GM12878 (cell line): ENCODE measurements around the gene LRCH4. TPM values are rescaled to one million over a fixed set of nuclear protein-coding genes. Genes with fewer than 3 reads are reported as not detected.

Experiments
- ATAC-seq: fragments of 200-7000 bp; cut with Tn5 transposase; 3 replicates; pipeline ENCODE4 v1.9.1; 2020; ENCODE audit warnings: mild to moderate bottlenecking, moderate library complexity
- BruUV-seq: library from RNA; stranded (reverse); fragments of 400-500 nt; replicated peaks from 2 replicates; lab custom pipeline; 2021; lab: Mats Ljungman, UMichigan
- CTCF ChIA-PET: fragments of 300-600 bp; sonication (Branson Sonifier 250); formaldehyde crosslinking; extraction: SDS; loops from one replicate; lab custom pipeline; 2021; ENCODE audit warnings: inconsistent platforms; lab: Yijun Ruan, JAX
- POLR2A ChIA-PET: fragments of 350-600 bp; formaldehyde crosslinking; extraction: SDS; loops from one replicate; lab custom pipeline; 2021; ENCODE audit warnings: inconsistent platforms; lab: Charles Lee
- RAD21 ChIA-PET: fragments of 300-600 bp; sonication (Branson Sonifier 250); formaldehyde crosslinking; loops from one replicate; lab custom pipeline; 2023; ENCODE audit warnings: antibody characterized with exemption; ENCODE audit not compliant: unreplicated experiment; lab: Charles Lee
- SMC1A ChIA-PET: fragments of 300-600 bp; sonication (Branson Sonifier 250); formaldehyde crosslinking; loops from one replicate; lab custom pipeline; 2023; ENCODE audit not compliant: unreplicated experiment, uncharacterized antibody; lab: Charles Lee
- DNase-seq: peaks from one replicate; pipeline ENCODE4 v3.0.0-alpha.2; 2011; ENCODE audit warnings: low read depth, low spot score
- FAIRE-seq: peaks from 3 replicates; lab custom pipeline; 2011; peaks lifted over from hg19 to GRCh38; lab: Jason Lieb, UNC
- H2AFZ ChIP-seq: 2 replicates; pipeline ENCODE4 v1.6.0; 2011; ENCODE audit warnings: low read depth, low read length, control low read depth; ENCODE audit not compliant: control insufficient read depth
- H3K27ac ChIP-seq: 2 replicates; pipeline ENCODE4 v1.5.1; 2011; ENCODE audit warnings: control low read depth; ENCODE audit not compliant: control insufficient read depth, insufficient read depth
- H3K27me3 ChIP-seq, 2 experiments: replicated peaks in 1 of 2; 2 replicates each; pipeline versions ENCODE4 v1.6.0 to v1.6.1; 2011; ENCODE audit warnings: low read length in 1 of 2; ENCODE audit not compliant: control insufficient read depth in 2 of 2, insufficient read depth in 2 of 2
- H3K36me3 ChIP-seq, 2 experiments: 2 replicates each; pipeline ENCODE4 v1.5.1; 2011; ENCODE audit warnings: low read length in 1 of 2; ENCODE audit not compliant: control insufficient read depth in 2 of 2, insufficient read depth in 2 of 2
- H3K4me1 ChIP-seq: 2 replicates; pipeline ENCODE4 v1.6.1; 2011; ENCODE audit warnings: mild to moderate bottlenecking, low read length, moderate library complexity, mixed read lengths; ENCODE audit not compliant: control insufficient read depth, insufficient read depth
- H3K4me2 ChIP-seq: 2 replicates; pipeline ENCODE4 v1.6.0; 2011; ENCODE audit warnings: control low read depth; ENCODE audit not compliant: control insufficient read depth, insufficient read depth
- H3K4me3 ChIP-seq: fragments of 200-600 bp; sonication (generic); 2 replicates; pipeline ENCODE4 v1.5.1; 2016
- H3K79me2 ChIP-seq: 2 replicates; pipeline ENCODE4 v1.6.0; 2011; ENCODE audit warnings: low read length; ENCODE audit not compliant: control insufficient read depth, insufficient read depth
- H3K9ac ChIP-seq: 2 replicates; pipeline ENCODE4 v1.8.0; 2011; ENCODE audit warnings: low read length, control low read depth, mixed read lengths; ENCODE audit not compliant: control insufficient read depth, insufficient read depth
- H3K9me3 ChIP-seq: replicated peaks from 3 replicates; pipeline ENCODE4 v1.5.1; 2011; ENCODE audit warnings: mild to moderate bottlenecking, low read length; ENCODE audit not compliant: control insufficient read depth, insufficient read depth
- H4K20me1 ChIP-seq: 2 replicates; pipeline ENCODE4 v1.6.0; 2011; ENCODE audit not compliant: control insufficient read depth, insufficient read depth
- CBX5 ChIP-seq: sonication (generic); IDR thresholded peaks from 2 replicates; pipeline ENCODE4 v1.6.1; 2016; ENCODE audit warnings: low read depth, moderate library complexity, mild to moderate bottlenecking, inconsistent platforms
- CREB1 ChIP-seq: IDR thresholded peaks from 2 replicates; pipeline ENCODE4 v1.6.1; 2012; ENCODE audit warnings: low read depth, mild to moderate bottlenecking, inconsistent platforms
- GATAD2B ChIP-seq: fragments of 450-650 bp; conservative IDR thresholded peaks from 2 replicates; pipeline ENCODE4 v1.6.1; 2017; ENCODE audit warnings: low read depth, mild to moderate bottlenecking, moderate library complexity
- IKZF1 ChIP-seq: fragments of 450-650 bp; conservative IDR thresholded peaks from 2 replicates; pipeline ENCODE4 v1.6.1; 2017; ENCODE audit warnings: antibody characterized with exemption, mild to moderate bottlenecking
- IKZF2 ChIP-seq, 2 experiments: fragments of 450-650 bp; IDR thresholded peaks; 2 replicates each; pipeline ENCODE4 v1.6.1; 2017; ENCODE audit warnings: mild to moderate bottlenecking in 2 of 2, moderate library complexity in 2 of 2
- POLR2AphosphoS2 ChIP-seq: IDR thresholded peaks from 2 replicates; pipeline ENCODE4 v1.6.1; 2011; ENCODE audit warnings: low read depth, mild to moderate bottlenecking, low read length, improper control_type of control experiment, moderate library complexity
- RBBP5 ChIP-seq: fragments of 200-600 bp; sonication (generic); conservative IDR thresholded peaks from 2 replicates; pipeline ENCODE4 v1.6.1; 2016
- SPI1 ChIP-seq: IDR thresholded peaks from 2 replicates; pipeline ENCODE4 v1.6.1; 2011; ENCODE audit warnings: low read depth, mild to moderate bottlenecking, low read length, moderate library complexity, borderline replicate concordance; ENCODE audit not compliant: insufficient read depth
- SREBF1 ChIP-seq: IDR thresholded peaks from 2 replicates; pipeline ENCODE4 v1.6.1; 2012; ENCODE audit warnings: mild to moderate bottlenecking, low read length
- ZNF384 ChIP-seq: IDR thresholded peaks from 2 replicates; pipeline ENCODE4 v1.6.1; 2012; ENCODE audit warnings: low read depth, mild to moderate bottlenecking, low read length, improper control_type of control experiment, borderline replicate concordance
- WGBS: methylation state at CpG from one replicate; pipeline ENCODE4 v1.1.6; 2016; ENCODE audit warnings: low lambda C conversion rate; ENCODE audit not compliant: insufficient replicate concordance, insufficient coverage; ENCODE audit errors: missing lambda C conversion rate; 5-methylcytosine and 5-hydroxymethylcytosine counted together
- in situ Hi-C: fragments of 300-500 bp; cut with MboI; formaldehyde crosslinking; loops from 9 replicates; pipeline ENCODE4 v1.14.3; 2018; ENCODE audit warnings: mixed read lengths
- intact Hi-C: fragments of 100-400 bp; cut with micrococcal nuclease; formaldehyde crosslinking; loops from one replicate; pipeline ENCODE4 v1.14.2; 2022; ENCODE audit not compliant: unreplicated experiment
- polyA plus RNA-seq, 11 experiments: library from polyadenylated mRNA; depleted of rRNA in 4 of 11; unstranded in 6 of 11; stranded (reverse) in 5 of 11; fragments of >200 nt; fragmentation: Nextera tagmentation in 4 of 11; fragmentation: Illumina TruSeq in 1 of 11; extraction: Ambion mirVana in 4 of 11; extraction: Trizol in 1 of 11; gene quantifications; 1 replicate in 1 of 11; 2 replicates in 10 of 11; pipeline versions ENCODE4 v1.2.1 to v1.2.3, GENCODE V29; 2011 to 2016; ENCODE audit warnings: inconsistent platforms in 2 of 11, missing spikeins in 2 of 11, low read depth in 1 of 11
- total RNA-seq, 4 experiments: library from RNA; depleted of rRNA in 3 of 4; stranded (reverse); fragments of >200 nt in 3 of 4; fragmentation: Illumina TruSeq in 1 of 4; extraction: Trizol in 1 of 4; gene quantifications; 2 replicates each; pipeline versions ENCODE4 v1.2.1 to v1.2.3, GENCODE V29; 2013 to 2021
- TF ChIP-seq, protein P1 (sequence below): fragments of 450-650 bp; IDR thresholded peaks from 2 replicates; pipeline ENCODE4 v1.6.1; 2018; ENCODE audit warnings: borderline replicate concordance, mild to moderate bottlenecking; ENCODE audit not compliant: partially characterized antibody

The LRCH4 gene
- total and polyA plus RNA-seq, 10 of the 15 experiments (the other 5 are each of a cell fraction or from before 2014, with no cell fraction given): 0.58 to 96.7 (median 28.4) TPM

DNA sequence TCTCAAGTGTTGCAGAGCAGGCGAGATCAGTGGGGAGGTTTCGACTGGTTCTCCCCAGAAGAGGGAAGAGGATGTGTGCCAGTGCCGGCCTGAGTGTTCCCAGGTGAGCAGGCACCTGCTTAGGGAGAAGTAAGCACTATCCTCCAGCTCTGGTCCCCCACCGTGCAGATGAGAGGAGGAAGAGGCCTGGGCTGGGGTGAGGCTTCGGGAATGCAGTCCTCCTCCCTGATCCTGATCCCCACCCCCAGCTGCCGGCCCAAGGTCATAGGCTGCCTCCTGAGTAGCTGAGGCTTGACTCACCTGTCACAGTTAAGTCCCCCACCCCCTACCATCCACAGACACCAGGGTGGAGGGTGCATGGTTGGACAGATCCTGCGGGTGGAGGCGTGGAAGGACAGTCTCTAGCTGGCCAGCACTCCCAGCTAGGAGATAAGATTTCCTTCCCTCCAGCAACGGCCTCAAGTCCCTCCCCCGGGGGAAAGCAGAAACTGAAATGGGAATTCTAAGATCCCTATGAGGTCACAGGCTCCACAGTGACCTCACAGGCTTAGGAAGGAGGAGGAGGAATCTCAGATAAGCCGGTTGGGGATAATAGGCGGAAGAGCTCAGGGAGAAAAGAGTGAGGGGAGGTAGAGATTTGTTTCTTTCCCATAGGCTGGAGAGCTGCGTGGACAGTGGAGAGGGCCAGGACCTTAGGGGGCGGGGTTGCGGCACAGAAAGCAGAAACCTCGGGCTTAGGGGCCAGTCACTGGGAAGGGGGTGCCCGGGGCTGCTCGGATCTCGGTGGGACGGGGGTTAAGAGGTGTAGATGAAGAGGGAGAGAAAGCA is 1.0 kb downstream of the LRCH4 start (continued):
- 0 out of 2 replicates have a peak, but pooled peaks have one; percentile 53 for TF ChIP-seq CREB1

DNA sequence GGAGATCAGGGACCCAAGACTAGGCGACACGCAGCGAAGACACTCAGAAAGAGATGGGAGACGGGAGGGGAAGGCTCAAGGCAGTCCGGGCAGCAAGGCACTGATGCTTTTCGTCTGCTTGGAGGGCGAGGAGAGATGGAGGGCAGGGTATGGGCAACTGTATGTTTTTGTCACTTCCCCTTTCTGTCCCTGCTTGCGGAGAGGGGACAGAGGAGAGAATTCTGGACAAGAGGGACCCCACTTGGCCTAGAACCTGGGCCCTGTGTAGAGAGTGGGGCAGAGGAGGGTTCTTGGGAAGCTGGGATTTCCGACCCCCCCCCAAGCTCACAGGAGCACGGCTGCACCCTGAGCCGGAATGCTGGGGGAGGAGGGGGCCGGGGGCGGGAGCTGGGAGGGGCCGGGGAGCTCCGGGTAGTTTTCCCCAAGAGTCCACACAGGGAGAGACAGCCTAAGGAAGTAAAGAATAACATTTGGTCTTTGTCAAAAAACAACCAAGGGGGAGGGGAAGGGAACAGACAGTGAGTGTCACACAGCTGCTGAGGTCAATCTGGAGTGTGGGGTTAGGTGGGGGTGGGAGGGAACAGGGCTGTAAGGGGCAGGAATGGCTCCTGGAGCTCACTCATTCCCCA is 1.8 kb downstream of the LRCH4 start:
- DNase-seq (no peak), ATAC-seq (peak; percentile 2; the same call in 2 of the 3 replicates), FAIRE-seq (peak; percentile 72)
- Histone ChIP-seq H3K27me3 (no peaks in the 10 kb centered on the region), H3K9me3 (no peaks in the 10 kb centered on the region), H2AFZ (peak overlapping the region; percentile 71), H4K20me1 (no peaks in the 10 kb centered on the region), H3K79me2 (peaks cover 32% of the 10 kb centered on the region), H3K27ac (peak overlapping the region; percentile 90), H3K9ac (peak overlapping the region; percentile 86), H3K4me1 (peaks cover 24% of the 10 kb centered on the region), H3K4me3 (peak overlapping the region; percentile 83), H3K4me2 (peak overlapping the region; percentile 98), H3K36me3 (peaks cover 10 to 11% of the 10 kb centered on the region in 2 experiments)
- POLR2A ChIA-PET: interaction anchor here (0.5 to 4.3 kb wide), 22 partner anchors 13 to 155 kb away, joined by 3 to 47 read pairs (median 4); partner anchors contain the start of genes AGFG2, GNB2, MOSPD3 and ZCWPW1
- no TSS peak for BruUV-seq
- CTCF ChIA-PET: interaction anchor here (0.6 to 11.6 kb wide), 15 partner anchors 12 to 268 kb away, joined by 3 to 190 read pairs (median 4); partner anchors contain the start of genes GIGYF1, MOSPD3, POP7 and SLC12A9
- 0% methylated on average over 10 of the region's 15 CpGs for WGBS
- SMC1A ChIA-PET: interaction anchor here (1.0 to 4.6 kb wide), 9 partner anchors 13 to 122 kb away, joined by 3 to 19 read pairs (median 4); partner anchors contain the start of genes POP7 and TSC22D4
- in situ Hi-C loops: no loop called here
- RAD21 ChIA-PET: interaction anchor here (0.5 to 4.2 kb wide), 17 partner anchors 15 to 1473 kb away, joined by 3 to 21 read pairs (median 4); partner anchors contain the start of genes AGFG2, MEPCE, MOSPD3 and ZCWPW1
- TF ChIP-seq, protein P1, sequence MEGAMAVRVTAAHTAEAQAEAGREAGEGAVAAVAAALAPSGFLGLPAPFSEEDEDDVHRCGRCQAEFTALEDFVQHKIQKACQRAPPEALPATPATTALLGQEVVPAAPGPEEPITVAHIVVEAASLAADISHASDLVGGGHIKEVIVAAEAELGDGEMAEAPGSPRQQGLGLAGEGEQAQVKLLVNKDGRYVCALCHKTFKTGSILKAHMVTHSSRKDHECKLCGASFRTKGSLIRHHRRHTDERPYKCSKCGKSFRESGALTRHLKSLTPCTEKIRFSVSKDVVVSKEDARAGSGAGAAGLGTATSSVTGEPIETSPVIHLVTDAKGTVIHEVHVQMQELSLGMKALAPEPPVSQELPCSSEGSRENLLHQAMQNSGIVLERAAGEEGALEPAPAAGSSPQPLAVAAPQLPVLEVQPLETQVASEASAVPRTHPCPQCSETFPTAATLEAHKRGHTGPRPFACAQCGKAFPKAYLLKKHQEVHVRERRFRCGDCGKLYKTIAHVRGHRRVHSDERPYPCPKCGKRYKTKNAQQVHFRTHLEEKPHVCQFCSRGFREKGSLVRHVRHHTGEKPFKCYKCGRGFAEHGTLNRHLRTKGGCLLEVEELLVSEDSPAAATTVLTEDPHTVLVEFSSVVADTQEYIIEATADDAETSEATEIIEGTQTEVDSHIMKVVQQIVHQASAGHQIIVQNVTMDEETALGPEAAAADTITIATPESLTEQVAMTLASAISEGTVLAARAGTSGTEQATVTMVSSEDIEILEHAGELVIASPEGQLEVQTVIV: no peak
- TF ChIP-seq IKZF1: peak; percentile 34; the same call in 1 of the 2 replicates
- peak; percentile 84 for TF ChIP-seq SPI1
- no peak for TF ChIP-seq SREBF1
- no peak for TF ChIP-seq CBX5
- TF ChIP-seq IKZF2 (IDR thresholded peaks at IDR 0.05): peak in 1 of 2 experiments; percentile 31; a peak in 2 of 4 replicates
- TF ChIP-seq GATAD2B: 0 out of 2 replicates have a peak, but pooled peaks have one; percentile 6
- TF ChIP-seq ZNF384: no peak
- TF ChIP-seq POLR2AphosphoS2: no peak
- TF ChIP-seq RBBP5: no peak
- intact Hi-C loops: no loop called here
